Heart left ventricle (tissue), 16 donors: ENCODE data around the gene EIF2AK3. TPM values are rescaled to one million over a fixed set of nuclear protein-coding genes. Genes with fewer than 3 reads are reported as not detected.

Experiments used
- ATAC-seq, 4 donors: fragments of 200-7000 bp; cut with Tn5 transposase; one replicate each; pipeline ENCODE4 v1.9.1; 2020 to 2022; ENCODE audit warnings: moderate library complexity in 4 of 4, mild to moderate bottlenecking in 3 of 4, moderate number of reproducible peaks in 1 of 4
- DNase-seq, 5 donors: peaks; one replicate each; pipeline ENCODE4 v3.0.0-alpha.2; 2020
- H3K27ac ChIP-seq, 12 donors: fragments of 200-600 bp; sonication (generic) in 4 of 12; one replicate each; pipeline versions ENCODE4 v1.5.0 to v1.8.0; 2016 to 2022; ENCODE audit warnings: mild to moderate bottlenecking in 2 of 12
- H3K27me3 ChIP-seq, 9 donors: fragments of 200-600 bp; sonication (generic) in 2 of 9; one replicate each; pipeline versions ENCODE4 v1.5.1 to v1.8.0; 2016 to 2022; ENCODE audit warnings: mild to moderate bottlenecking in 3 of 9
- H3K36me3 ChIP-seq, 9 donors: fragments of 200-600 bp; sonication (generic) in 2 of 9; one replicate each; pipeline versions ENCODE4 v1.5.0 to v1.8.0; 2018 to 2022; ENCODE audit warnings: mild to moderate bottlenecking in 2 of 9
- H3K4me1 ChIP-seq, 12 donors: fragments of 200-600 bp; sonication (generic) in 4 of 12; one replicate each; pipeline versions ENCODE4 v1.5.0 to v1.8.0; 2016 to 2022; ENCODE audit warnings: mild to moderate bottlenecking in 3 of 12
- H3K4me3 ChIP-seq, 12 donors: fragments of 200-600 bp; sonication (generic) in 4 of 12; one replicate each; pipeline versions ENCODE4 v1.5.0 to v1.8.0; 2017 to 2022; ENCODE audit warnings: mild to moderate bottlenecking in 9 of 12, moderate library complexity in 4 of 12
- H3K9me3 ChIP-seq, 12 donors: fragments of 200-600 bp; sonication (generic) in 4 of 12; one replicate each; pipeline versions ENCODE4 v1.5.0 to v1.8.0; 2016 to 2022; ENCODE audit warnings: mild to moderate bottlenecking in 1 of 12
- POLR2A ChIP-seq, 2 donors: fragments of 450-650 bp; IDR thresholded peaks; one replicate each; pipeline ENCODE4 v1.6.1; 2017; ENCODE audit warnings: antibody characterized with exemption in 2 of 2, mild to moderate bottlenecking in 2 of 2, moderate library complexity in 2 of 2
- WGBS, 4 donors: extraction: QIAGEN DNeasy Blood & Tissue Kit in 2 of 4; methylation state at CpG; one replicate each; pipeline versions ENCODE4 v1.1.5 to v1.1.7; 2013 to 2018; 5-methylcytosine and 5-hydroxymethylcytosine counted together
- intact Hi-C, 10 donors: fragments of 100-400 bp; cut with DNase I; formaldehyde crosslinking; loops; one replicate each; pipeline versions ENCODE4 v1.11.1 to v1.14.2; 2022
- polyA plus RNA-seq, 2 donors: library from polyadenylated mRNA; stranded (reverse); fragments of 200-250 nt; gene quantifications; one replicate each; pipeline ENCODE4 v1.2.3, GENCODE V29; 2013
- total RNA-seq, 9 donors: library from RNA; depleted of rRNA in 2 of 9; stranded (reverse); fragments of >200 nt in 2 of 9; fragmentation: NEBNext Ultra II Directional in 3 of 9; extraction: Animal tissue kit (Norgen Biotek cat#: 25700) in 3 of 9; gene quantifications; one replicate each; pipeline versions ENCODE4 v1.1.0 to v1.2.4, GENCODE V29; 2016 to 2023
- TF ChIP-seq, protein P1 (sequence below), 12 donors: fragments of 200-600 bp; sonication (generic) in 4 of 12; IDR thresholded peaks; one replicate each; pipeline versions ENCODE4 v1.5.0 to v1.8.0; 2018 to 2022; ENCODE audit warnings: antibody characterized with exemption in 12 of 12, mild to moderate bottlenecking in 5 of 12
- donor health status: ischemic (EF 13 %, LVEDD 7.1; RV severe dilation, severe dysfunction).
- donor health status: healthy with polysubstance abuse.
- donor health status: DM: no; HTN: yes; CAD: no.
- donor health status: DM: no; HTN: no; CAD: no.
- donor health status: ischemic (EF 25% LVEDD 6.9; RV normal size, moderate dysfunction).
- donor health status: ischemic (EF 25% LVEDD 5.7; RV mildly dilated, moderate dysfunction).
- donor health status: healthy.
- donor health status: DM: yes; HTN: yes; CAD: no.
- donor health status: ischemic (EF 35%, LVEDD 5.7; RV mildly dilated, moderate dysfunction).
- donor health status: nonischemic (EF 11% LVEDD 7.7; RV severe dilation, severe dysfunction).
- donor health status: DM: yes; HTN: yes; CAD: no.
- donor health status: PGD.
- donor health status: ischemic (EF 29% LVEDD 5.4; RV normal size, mild dysfunction).
- donor health status: nonischemic (EF 23%, LVEDD 6.1; RV moderate dilation, normal function).

Gene EIF2AK3
- total and polyA plus RNA-seq, 11 donors, result 2.7 to 29.9 (median 10.9) TPM

GRCh38 chr2:88607416-88607815, 19.8 kb downstream of the EIF2AK3 start:
- H3K9me3 ChIP-seq, result no peaks in the 10 kb centered on the region
- peak overlapping the region in 1 of 12 donors; percentile 0 for H3K27ac ChIP-seq
- ATAC-seq, result no peak
- 69 to 82% (median 75%) methylated on average over 2 of the region's 2 CpGs for WGBS, 4 donors
- peaks cover 0 to 26% (median 15%) of the 10 kb centered on the region in 12 donors for H3K4me1 ChIP-seq
- no peak for TF ChIP-seq POLR2A (IDR thresholded peaks at IDR 0.05)
- TF ChIP-seq, protein P1, sequence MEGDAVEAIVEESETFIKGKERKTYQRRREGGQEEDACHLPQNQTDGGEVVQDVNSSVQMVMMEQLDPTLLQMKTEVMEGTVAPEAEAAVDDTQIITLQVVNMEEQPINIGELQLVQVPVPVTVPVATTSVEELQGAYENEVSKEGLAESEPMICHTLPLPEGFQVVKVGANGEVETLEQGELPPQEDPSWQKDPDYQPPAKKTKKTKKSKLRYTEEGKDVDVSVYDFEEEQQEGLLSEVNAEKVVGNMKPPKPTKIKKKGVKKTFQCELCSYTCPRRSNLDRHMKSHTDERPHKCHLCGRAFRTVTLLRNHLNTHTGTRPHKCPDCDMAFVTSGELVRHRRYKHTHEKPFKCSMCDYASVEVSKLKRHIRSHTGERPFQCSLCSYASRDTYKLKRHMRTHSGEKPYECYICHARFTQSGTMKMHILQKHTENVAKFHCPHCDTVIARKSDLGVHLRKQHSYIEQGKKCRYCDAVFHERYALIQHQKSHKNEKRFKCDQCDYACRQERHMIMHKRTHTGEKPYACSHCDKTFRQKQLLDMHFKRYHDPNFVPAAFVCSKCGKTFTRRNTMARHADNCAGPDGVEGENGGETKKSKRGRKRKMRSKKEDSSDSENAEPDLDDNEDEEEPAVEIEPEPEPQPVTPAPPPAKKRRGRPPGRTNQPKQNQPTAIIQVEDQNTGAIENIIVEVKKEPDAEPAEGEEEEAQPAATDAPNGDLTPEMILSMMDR (IDR thresholded peaks at IDR 0.05), result no peak
- no peak for DNase-seq
- no peaks in the 10 kb centered on the region for H3K27me3 ChIP-seq
- no peak overlapping the region for H3K4me3 ChIP-seq
- intact Hi-C loops, result no loop called here
- H3K36me3 ChIP-seq, result peaks cover 0 to 28% (median 10%) of the 10 kb centered on the region in 9 donors

GRCh38 chr2:88606371-88607030, 20.8 kb downstream of the EIF2AK3 start:
- DNase-seq (no peak), ATAC-seq (no peak)
- Histone ChIP-seq H3K4me1 (peaks cover 0 to 30% (median 20%) of the 10 kb centered on the region in 12 donors), H3K4me3 (no peak overlapping the region), H3K9me3 (no peaks in the 10 kb centered on the region), H3K36me3 (peaks cover 0 to 20% (median 5%) of the 10 kb centered on the region in 9 donors), H3K27me3 (no peaks in the 10 kb centered on the region), H3K27ac (no peak overlapping the region)
- WGBS, 4 donors, result 68 to 71% (median 69%) methylated on average over 3 of the region's 3 CpGs
- intact Hi-C loops, result no loop called here
- no peak for TF ChIP-seq POLR2A (IDR thresholded peaks at IDR 0.05)
- TF ChIP-seq, protein P1 (IDR thresholded peaks at IDR 0.05), result no peak

DNA sequence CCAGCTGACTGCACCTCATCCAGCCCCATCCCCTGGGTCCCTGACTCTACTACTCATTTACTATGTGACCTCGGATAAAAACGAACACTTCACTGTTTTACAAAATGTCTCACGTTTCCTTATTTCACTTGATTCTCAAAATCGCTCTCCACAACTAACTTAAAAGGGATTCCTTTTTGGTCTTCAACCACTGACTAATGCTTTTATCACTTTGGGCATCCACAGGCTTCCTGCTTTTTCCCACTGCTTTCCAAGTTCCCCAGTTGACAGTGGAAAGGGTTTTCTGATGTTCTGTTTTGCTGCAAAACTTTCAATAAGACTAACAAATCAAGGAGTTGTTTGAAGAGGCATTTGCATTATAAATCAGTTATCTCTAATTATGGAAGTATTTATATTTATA, 24.1 kb downstream of the EIF2AK3 start:
- 58 to 81% (median 68%) methylated on average over 4 of the region's 4 CpGs for WGBS, 4 donors
- no peak for TF ChIP-seq POLR2A (IDR thresholded peaks at IDR 0.05)
- TF ChIP-seq, protein P1 (IDR thresholded peaks at IDR 0.05), result no peak
- peak overlapping the region in 7 of 12 donors; percentile 20 to 76 (median 72) for H3K27ac ChIP-seq
- H3K36me3 ChIP-seq, result no peaks in the 10 kb centered on the region
- intact Hi-C loops, result no loop called here
- ATAC-seq (no peak), DNase-seq (no peak)
- no peaks in the 10 kb centered on the region for H3K27me3 ChIP-seq
- H3K4me1 ChIP-seq, result peaks cover 6 to 63% (median 46%) of the 10 kb centered on the region in 12 donors
- no peaks in the 10 kb centered on the region for H3K9me3 ChIP-seq
- no peak overlapping the region for H3K4me3 ChIP-seq

DNA sequence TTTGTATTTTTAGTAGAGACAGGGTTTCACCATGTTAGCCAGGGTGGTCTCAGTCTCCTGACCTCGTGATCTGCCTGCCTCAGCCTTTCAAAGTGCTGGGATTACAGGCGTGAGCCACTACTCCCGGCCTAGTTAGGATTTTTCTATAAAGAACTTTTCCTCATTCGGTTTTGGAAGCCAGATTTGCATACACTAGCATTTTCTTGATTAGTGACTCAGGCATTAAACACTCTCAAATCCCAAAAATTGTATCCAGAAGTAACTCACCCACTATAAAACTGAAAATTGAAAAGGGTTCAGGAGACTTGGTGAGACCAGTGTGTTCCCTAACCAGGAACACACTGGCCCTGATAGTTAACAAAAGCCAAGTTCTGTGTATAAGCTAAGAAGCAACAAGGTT, 25.2 kb downstream of the EIF2AK3 start:
- peak overlapping the region in 8 of 12 donors; percentile 29 to 89 (median 75) for H3K27ac ChIP-seq
- no peak for ATAC-seq

More for the DNA sequence above, 25.2 kb downstream of the EIF2AK3 start:
- H3K4me1 ChIP-seq, result peaks cover 6 to 65% (median 46%) of the 10 kb centered on the region in 12 donors
- H3K9me3 ChIP-seq, result no peaks in the 10 kb centered on the region
- no peak overlapping the region for H3K4me3 ChIP-seq
- no peak for DNase-seq
- TF ChIP-seq, protein P1 (IDR thresholded peaks at IDR 0.05), result no peak
- TF ChIP-seq POLR2A (IDR thresholded peaks at IDR 0.05), result no peak
- H3K27me3 ChIP-seq, result no peaks in the 10 kb centered on the region
- 86 to 90% (median 88%) methylated on average over 4 of the region's 4 CpGs for WGBS, 4 donors
- intact Hi-C loops, result no loop called here
- no peaks in the 10 kb centered on the region for H3K36me3 ChIP-seq
